Stimulated activated CD4-positive, alpha-beta T cell treated with anti-CD3 and anti-CD28 coated beads, Interleukin-4, amount 100 ng/mL, for 24 hours (primary cell): Measurements from ENCODE around the gene CRADD.
"Not testable (repeated sequence)": the region's sequence is repeated elsewhere in the genome, so short reads cannot be mapped to it uniquely, and the experiment has no call there.

ENCODE experiments used
- DNase-seq: peaks from one replicate; pipeline ENCODE4 v3.0.0-alpha.2; 2020

CRADD gene

GRCh38 chr12:93850481-93851256 is 173.5 kb downstream of the CRADD start:
- no peak for DNase-seq

- DNase-seq = no peak
Observed at GRCh38 chr12:93851257-93851671, 174.1 kb downstream of the CRADD start.

GRCh38 chr12:93852173-93852591 is 175.0 kb downstream of the CRADD start:
- DNase-seq = no peak

GRCh38 chr12:93853698-93854478 is 176.7 kb downstream of the CRADD start:
- no peak for DNase-seq

- DNase-seq = no peak
Observed at GRCh38 chr12:93855261-93855660, 178.1 kb downstream of the CRADD start.

GRCh38 chr12:93856611-93857010 is 179.4 kb downstream of the CRADD start:
- DNase-seq = no peak

GRCh38 chr12:93857279-93857938 is 180.2 kb downstream of the CRADD start:
- no peak for DNase-seq

- DNase-seq = no peak
Observed at GRCh38 chr12:93857991-93858447, 180.8 kb downstream of the CRADD start.

- DNase-seq = no peak
Observed at GRCh38 chr12:93860668-93861373, 183.6 kb downstream of the CRADD start.

- no peak for DNase-seq
Observed at GRCh38 chr12:93862424-93862823, 185.2 kb downstream of the CRADD start.

- DNase-seq = no peak
Observed at GRCh38 chr12:93865751-93866150, 188.6 kb downstream of the CRADD start.

- DNase-seq = no peak
Observed at GRCh38 chr12:93868771-93869170, 191.6 kb downstream of the CRADD start.

- no peak for DNase-seq
Observed at GRCh38 chr12:93870020-93870795, 193.0 kb downstream of the CRADD start.

- DNase-seq = not testable (repeated sequence)
Observed at GRCh38 chr12:93871566-93871965, 194.4 kb downstream of the CRADD start.

GRCh38 chr12:93873561-93873960 is 196.4 kb downstream of the CRADD start:
- no peak for DNase-seq

- DNase-seq = no peak
Observed at GRCh38 chr12:93875157-93875556, 198.0 kb downstream of the CRADD start.

GRCh38 chr12:93876360-93876759 is 199.2 kb downstream of the CRADD start:
- DNase-seq = no peak

GRCh38 chr12:93877446-93877845 is 200.3 kb downstream of the CRADD start:
- no peak for DNase-seq

GRCh38 chr12:93879476-93880421 is 202.6 kb downstream of the CRADD start:
- no peak for DNase-seq

GRCh38 chr12:93880853-93881522 is 203.8 kb downstream of the CRADD start:
- no peak for DNase-seq
